DOHH2 (cell line): ENCODE measurements around the gene WDR49.

Experiments
- H3F3A ChIP-seq: fragments of 200-600 bp; sonication (generic), shearing (Covaris generic); 2 replicates; pipeline ENCODE4 v1.6.0; 2016; ENCODE audit warnings: antibody characterized with exemption, mild to moderate bottlenecking; ENCODE audit not compliant: control insufficient read depth, insufficient read depth
- H3K27ac ChIP-seq: fragments of 200-600 bp; sonication (generic); 2 replicates; pipeline ENCODE4 v1.5.1; 2014; ENCODE audit warnings: low read depth, mild to moderate bottlenecking, low read length, moderate library complexity
- H3K27me3 ChIP-seq: fragments of 200-600 bp; sonication (generic); 2 replicates; pipeline ENCODE4 v1.6.1; 2014; ENCODE audit warnings: mild to moderate bottlenecking, low read length, mixed read lengths; ENCODE audit not compliant: control insufficient read depth
- H3K36me3 ChIP-seq: fragments of 200-600 bp; sonication (generic); 2 replicates; pipeline ENCODE4 v1.6.1; 2014; ENCODE audit warnings: mild to moderate bottlenecking, low read length, moderate library complexity, mixed read lengths; ENCODE audit not compliant: control insufficient read depth
- H3K4me1 ChIP-seq: fragments of 200-600 bp; sonication (generic); 2 replicates; pipeline ENCODE4 v1.6.1; 2014; ENCODE audit warnings: mild to moderate bottlenecking, low read length, mixed read lengths; ENCODE audit not compliant: control insufficient read depth
- H3K4me2 ChIP-seq: fragments of 200-600 bp; sonication (generic); 2 replicates; pipeline ENCODE4 v1.6.0; 2014; ENCODE audit warnings: mild to moderate bottlenecking, low read length, moderate library complexity
- H3K4me3 ChIP-seq: fragments of 200-600 bp; sonication (generic); 2 replicates; pipeline ENCODE4 v1.5.1; 2014; ENCODE audit warnings: mild to moderate bottlenecking, low read length, mixed read lengths
- H3K79me2 ChIP-seq: fragments of 200-600 bp; sonication (generic); 2 replicates; pipeline ENCODE4 v1.6.1; 2014; ENCODE audit warnings: mild to moderate bottlenecking, low read length, mixed read lengths; ENCODE audit not compliant: control insufficient read depth
- H3K9me2 ChIP-seq: fragments of 200-600 bp; sonication (generic); replicated peaks from 2 replicates; pipeline ENCODE4 v1.6.1; 2014; ENCODE audit warnings: mild to moderate bottlenecking, low read length, mixed read lengths; ENCODE audit not compliant: control insufficient read depth
- H3K9me3 ChIP-seq: fragments of 200-600 bp; sonication (generic); 2 replicates; pipeline ENCODE4 v1.6.1; 2014; ENCODE audit warnings: antibody characterized with exemption, low read length, mixed read lengths; ENCODE audit not compliant: control insufficient read depth, insufficient read depth
- H4K20me1 ChIP-seq: fragments of 200-600 bp; sonication (generic); 2 replicates; pipeline ENCODE4 v1.6.0; 2014; ENCODE audit warnings: low read depth, mild to moderate bottlenecking, antibody characterized with exemption, low read length, moderate library complexity; ENCODE audit not compliant: control insufficient read depth, insufficient read depth
- CTCF ChIP-seq: fragments of 200-600 bp; sonication (generic); IDR thresholded peaks from one replicate; pipeline ENCODE4 v1.5.1; 2014; ENCODE audit warnings: antibody characterized with exemption, mild to moderate bottlenecking, low read depth, low read length; ENCODE audit not compliant: poor library complexity, severe bottlenecking
- EZH2phosphoT487 ChIP-seq: fragments of 200-600 bp; sonication (generic); IDR thresholded peaks from 2 replicates; pipeline ENCODE4 v1.6.1; 2017; ENCODE audit warnings: borderline replicate concordance, mild to moderate bottlenecking, antibody characterized with exemption, low read length, moderate library complexity, mixed read lengths

WDR49 gene

GRCh38 chr3:167469381-167469780 is 184.4 kb downstream of the WDR49 start:
- no peak for TF ChIP-seq CTCF
- TF ChIP-seq EZH2phosphoT487, result no peak
- Histone ChIP-seq H3K9me3 (no peaks in the 10 kb centered on the region), H3K4me1 (no peaks in the 10 kb centered on the region), H3K4me2 (no peak overlapping the region), H3K36me3 (no peaks in the 10 kb centered on the region), H4K20me1 (no peaks in the 10 kb centered on the region), H3K27ac (no peak overlapping the region), H3K79me2 (no peaks in the 10 kb centered on the region), H3F3A (no peaks in the 10 kb centered on the region), H3K9me2 (no peaks in the 10 kb centered on the region), H3K4me3 (no peak overlapping the region), H3K27me3 (no peaks in the 10 kb centered on the region)

GRCh38 chr3:167467848-167468611 is 185.7 kb downstream of the WDR49 start:
- Histone ChIP-seq H3K4me3 (no peak overlapping the region), H4K20me1 (no peaks in the 10 kb centered on the region), H3K4me1 (no peaks in the 10 kb centered on the region), H3K79me2 (no peaks in the 10 kb centered on the region), H3K9me3 (no peaks in the 10 kb centered on the region), H3K36me3 (no peaks in the 10 kb centered on the region), H3K4me2 (no peak overlapping the region), H3F3A (no peaks in the 10 kb centered on the region), H3K27me3 (no peaks in the 10 kb centered on the region), H3K27ac (no peak overlapping the region), H3K9me2 (no peaks in the 10 kb centered on the region)
- TF ChIP-seq EZH2phosphoT487, result no peak
- TF ChIP-seq CTCF, result no peak

- Histone ChIP-seq H3K9me3 (no peaks in the 10 kb centered on the region), H3K4me1 (no peaks in the 10 kb centered on the region), H3F3A (no peaks in the 10 kb centered on the region), H3K4me3 (no peak overlapping the region), H3K27me3 (no peaks in the 10 kb centered on the region), H3K9me2 (no peaks in the 10 kb centered on the region), H3K4me2 (no peak overlapping the region), H3K27ac (no peak overlapping the region), H3K79me2 (no peaks in the 10 kb centered on the region), H3K36me3 (no peaks in the 10 kb centered on the region), H4K20me1 (no peaks in the 10 kb centered on the region)
- no peak for TF ChIP-seq EZH2phosphoT487
- no peak for TF ChIP-seq CTCF
Measured at GRCh38 chr3:167466966-167467365, 186.8 kb downstream of the WDR49 start.
